GM12865 (cell line): ENCODE data around the gene ACKR4.

Source experiments
- DNase-seq: peaks from one replicate; pipeline ENCODE4 v3.0.0; 2010; ENCODE audit warnings: low read depth
- H3K4me3 ChIP-seq: 2 replicates; pipeline ENCODE4 v1.5.1; 2011; ENCODE audit warnings: mild to moderate bottlenecking, low read depth, low read length, control low read depth
- CTCF ChIP-seq: IDR thresholded peaks from 2 replicates; pipeline ENCODE4 v1.5.1; 2011; ENCODE audit warnings: low read length, control low read depth, low read depth, inconsistent platforms; ENCODE audit not compliant: insufficient read depth; ENCODE audit errors: missing control alignments

ACKR4 gene

GRCh38 chr3:132624790-132625189, 27.7 kb downstream of the ACKR4 start:
- no peak overlapping the region for H3K4me3 ChIP-seq
- no peak for TF ChIP-seq CTCF
- DNase-seq: no peak

- H3K4me3 ChIP-seq: no peak overlapping the region
- DNase-seq: peak; percentile 7
- no peak for TF ChIP-seq CTCF
These were observed 28.5 kb downstream of the ACKR4 start for GRCh38 chr3:132625613-132626012.

- no peak for DNase-seq
- no peak for TF ChIP-seq CTCF
- no peak overlapping the region for H3K4me3 ChIP-seq
These were observed 29.9 kb downstream of the ACKR4 start for GRCh38 chr3:132626955-132627354.

GRCh38 chr3:132628157-132628556, 31.1 kb downstream of the ACKR4 start:
- H3K4me3 ChIP-seq: no peak overlapping the region
- DNase-seq: no peak
- no peak for TF ChIP-seq CTCF

GRCh38 chr3:132629928-132630327, 32.9 kb downstream of the ACKR4 start:
- H3K4me3 ChIP-seq: no peak overlapping the region
- DNase-seq: no peak
- TF ChIP-seq CTCF: no peak

GRCh38 chr3:132630612-132631011, 33.5 kb downstream of the ACKR4 start:
- no peak for TF ChIP-seq CTCF
- no peak for DNase-seq
- H3K4me3 ChIP-seq: no peak overlapping the region

- H3K4me3 ChIP-seq: no peak overlapping the region
- DNase-seq: no peak
- TF ChIP-seq CTCF: no peak
These were observed 38.0 kb downstream of the ACKR4 start for GRCh38 chr3:132635052-132635451.
